ENCODE data around the gene SLC14A1. TPM values are rescaled to one million over a fixed set of nuclear protein-coding genes. Genes with fewer than 3 reads are reported as not detected.

Gene SLC14A1
- total RNA-seq, 1 donor from 2014 or later = 0.36 TPM

DNA sequence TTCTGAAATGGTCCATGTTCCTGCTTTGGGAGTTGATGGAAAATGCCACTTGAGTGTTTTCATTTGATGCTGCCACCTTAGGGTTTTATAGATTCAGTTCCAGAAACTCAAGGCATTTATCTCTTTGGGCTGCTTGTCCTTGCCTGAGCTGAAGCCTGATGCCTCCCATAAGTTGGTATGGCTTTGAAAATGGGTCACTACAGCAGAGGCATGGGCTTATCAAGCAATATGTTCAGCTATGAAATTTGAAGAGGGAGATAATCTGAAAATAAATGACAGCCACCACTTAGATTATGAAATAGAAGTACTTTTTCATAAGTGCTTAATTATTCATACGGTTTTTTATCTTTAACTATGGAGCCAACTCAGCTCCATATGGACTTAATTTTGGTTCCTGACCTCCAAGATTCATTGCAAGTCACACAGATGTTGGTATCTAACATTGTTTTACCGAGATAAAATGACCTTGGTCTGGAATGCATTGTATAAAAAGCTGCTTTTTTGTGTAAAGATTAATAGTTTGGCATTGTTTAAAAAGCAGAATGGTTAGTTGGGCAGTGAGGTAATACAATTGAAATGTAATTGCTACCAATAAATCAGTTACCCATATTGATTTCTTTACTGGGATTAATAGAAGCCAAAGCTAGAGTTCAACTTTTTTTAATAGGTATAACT, 4.5 kb downstream of the SLC14A1 start:
- TF ChIP-seq, protein P1, sequence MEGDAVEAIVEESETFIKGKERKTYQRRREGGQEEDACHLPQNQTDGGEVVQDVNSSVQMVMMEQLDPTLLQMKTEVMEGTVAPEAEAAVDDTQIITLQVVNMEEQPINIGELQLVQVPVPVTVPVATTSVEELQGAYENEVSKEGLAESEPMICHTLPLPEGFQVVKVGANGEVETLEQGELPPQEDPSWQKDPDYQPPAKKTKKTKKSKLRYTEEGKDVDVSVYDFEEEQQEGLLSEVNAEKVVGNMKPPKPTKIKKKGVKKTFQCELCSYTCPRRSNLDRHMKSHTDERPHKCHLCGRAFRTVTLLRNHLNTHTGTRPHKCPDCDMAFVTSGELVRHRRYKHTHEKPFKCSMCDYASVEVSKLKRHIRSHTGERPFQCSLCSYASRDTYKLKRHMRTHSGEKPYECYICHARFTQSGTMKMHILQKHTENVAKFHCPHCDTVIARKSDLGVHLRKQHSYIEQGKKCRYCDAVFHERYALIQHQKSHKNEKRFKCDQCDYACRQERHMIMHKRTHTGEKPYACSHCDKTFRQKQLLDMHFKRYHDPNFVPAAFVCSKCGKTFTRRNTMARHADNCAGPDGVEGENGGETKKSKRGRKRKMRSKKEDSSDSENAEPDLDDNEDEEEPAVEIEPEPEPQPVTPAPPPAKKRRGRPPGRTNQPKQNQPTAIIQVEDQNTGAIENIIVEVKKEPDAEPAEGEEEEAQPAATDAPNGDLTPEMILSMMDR (IDR thresholded peaks at IDR 0.05; ENCODE audit: unreplicated experiment) = no peak
- H3K4me1 Mint-ChIP-seq (ENCODE audit: unreplicated experiment) = no peaks in the 10 kb centered on the region
- H3K27ac Mint-ChIP-seq (ENCODE audit: unreplicated experiment) = no peak overlapping the region
- H3K4me3 Mint-ChIP-seq (ENCODE audit: unreplicated experiment) = no peak overlapping the region
- H3K9me3 Mint-ChIP-seq (ENCODE audit: unreplicated experiment) = no peaks in the 10 kb centered on the region
- no peaks in the 10 kb centered on the region for H3K36me3 Mint-ChIP-seq (ENCODE audit: low read depth, unreplicated experiment)
- H3K27me3 Mint-ChIP-seq (ENCODE audit: unreplicated experiment) = no peaks in the 10 kb centered on the region
- DNase-seq (ENCODE audit: low spot score) = no peak

DNA sequence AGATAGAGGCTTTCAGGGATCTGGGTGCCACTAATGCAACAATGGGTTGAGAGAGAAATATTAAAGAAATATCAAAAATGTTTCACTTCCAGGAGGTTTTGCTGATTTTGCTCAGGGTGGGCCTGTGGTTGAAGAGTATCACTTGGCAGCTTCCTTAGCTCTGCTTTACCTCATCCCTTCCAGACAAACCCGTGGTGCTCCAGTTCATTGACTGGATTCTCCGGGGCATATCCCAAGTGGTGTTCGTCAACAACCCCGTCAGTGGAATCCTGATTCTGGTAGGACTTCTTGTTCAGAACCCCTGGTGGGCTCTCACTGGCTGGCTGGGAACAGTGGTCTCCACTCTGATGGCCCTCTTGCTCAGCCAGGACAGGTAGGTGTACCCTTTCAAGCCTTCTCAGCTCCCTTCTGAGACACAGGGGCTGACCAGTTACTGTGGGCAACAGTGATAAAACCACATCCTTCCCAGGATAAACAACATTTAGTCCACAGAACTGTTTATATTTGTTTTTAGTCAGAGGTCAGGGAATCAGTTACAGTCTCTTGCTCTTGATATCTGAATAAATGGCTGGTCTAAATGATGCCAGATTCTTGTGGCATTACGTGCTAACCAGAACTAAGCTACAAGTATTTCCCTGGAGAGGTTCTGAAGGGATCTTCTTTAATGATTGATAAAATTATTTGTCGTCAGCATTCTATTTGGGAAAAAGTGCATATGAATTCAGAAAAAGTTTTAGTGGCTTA, 7.0 kb downstream of the SLC14A1 start:
- Mint-ChIP-seq H3K4me1 (ENCODE audit: unreplicated experiment) (no peaks in the 10 kb centered on the region), H3K4me3 (ENCODE audit: unreplicated experiment) (no peak overlapping the region), H3K9me3 (ENCODE audit: unreplicated experiment) (no peaks in the 10 kb centered on the region), H3K27ac (ENCODE audit: unreplicated experiment) (no peak overlapping the region), H3K36me3 (ENCODE audit: low read depth, unreplicated experiment) (no peaks in the 10 kb centered on the region), H3K27me3 (ENCODE audit: unreplicated experiment) (peaks cover 3% of the 10 kb centered on the region)
- no peak for DNase-seq (ENCODE audit: low spot score)
- TF ChIP-seq, protein P1 (IDR thresholded peaks at IDR 0.05; ENCODE audit: unreplicated experiment) = no peak

GRCh38 chr18:45731716-45732115, 7.7 kb downstream of the SLC14A1 start:
- Mint-ChIP-seq H3K4me1 (ENCODE audit: unreplicated experiment) (no peaks in the 10 kb centered on the region), H3K4me3 (ENCODE audit: unreplicated experiment) (no peak overlapping the region), H3K27ac (ENCODE audit: unreplicated experiment) (no peak overlapping the region), H3K36me3 (ENCODE audit: low read depth, unreplicated experiment) (no peaks in the 10 kb centered on the region), H3K9me3 (ENCODE audit: unreplicated experiment) (no peaks in the 10 kb centered on the region), H3K27me3 (ENCODE audit: unreplicated experiment) (peaks cover 3% of the 10 kb centered on the region)
- DNase-seq (ENCODE audit: low spot score) = no peak
- TF ChIP-seq, protein P1 (IDR thresholded peaks at IDR 0.05; ENCODE audit: unreplicated experiment) = no peak

GRCh38 chr18:45733535-45733934, 9.6 kb downstream of the SLC14A1 start:
- no peak overlapping the region for H3K4me3 Mint-ChIP-seq (ENCODE audit: unreplicated experiment)
- TF ChIP-seq, protein P1 (IDR thresholded peaks at IDR 0.05; ENCODE audit: unreplicated experiment) = no peak
- H3K4me1 Mint-ChIP-seq (ENCODE audit: unreplicated experiment) = peaks cover 2% of the 10 kb centered on the region
- H3K36me3 Mint-ChIP-seq (ENCODE audit: low read depth, unreplicated experiment) = no peaks in the 10 kb centered on the region
- H3K27ac Mint-ChIP-seq (ENCODE audit: unreplicated experiment) = no peak overlapping the region
- no peaks in the 10 kb centered on the region for H3K9me3 Mint-ChIP-seq (ENCODE audit: unreplicated experiment)
- peaks cover 3% of the 10 kb centered on the region for H3K27me3 Mint-ChIP-seq (ENCODE audit: unreplicated experiment)
- DNase-seq (ENCODE audit: low spot score) = no peak

- TF ChIP-seq, protein P1 (IDR thresholded peaks at IDR 0.05; ENCODE audit: unreplicated experiment) = no peak
- H3K4me1 Mint-ChIP-seq (ENCODE audit: unreplicated experiment) = peaks cover 11% of the 10 kb centered on the region
- peaks cover 3% of the 10 kb centered on the region for H3K27me3 Mint-ChIP-seq (ENCODE audit: unreplicated experiment)
- no peaks in the 10 kb centered on the region for H3K36me3 Mint-ChIP-seq (ENCODE audit: low read depth, unreplicated experiment)
- H3K27ac Mint-ChIP-seq (ENCODE audit: unreplicated experiment) = no peak overlapping the region
- H3K9me3 Mint-ChIP-seq (ENCODE audit: unreplicated experiment) = no peaks in the 10 kb centered on the region
- no peak for DNase-seq (ENCODE audit: low spot score)
- no peak overlapping the region for H3K4me3 Mint-ChIP-seq (ENCODE audit: unreplicated experiment)
Measured at GRCh38 chr18:45734505-45734904, 10.5 kb downstream of the SLC14A1 start.
